ENCODE measurements around the gene SEPHS1.

SEPHS1 gene

DNA sequence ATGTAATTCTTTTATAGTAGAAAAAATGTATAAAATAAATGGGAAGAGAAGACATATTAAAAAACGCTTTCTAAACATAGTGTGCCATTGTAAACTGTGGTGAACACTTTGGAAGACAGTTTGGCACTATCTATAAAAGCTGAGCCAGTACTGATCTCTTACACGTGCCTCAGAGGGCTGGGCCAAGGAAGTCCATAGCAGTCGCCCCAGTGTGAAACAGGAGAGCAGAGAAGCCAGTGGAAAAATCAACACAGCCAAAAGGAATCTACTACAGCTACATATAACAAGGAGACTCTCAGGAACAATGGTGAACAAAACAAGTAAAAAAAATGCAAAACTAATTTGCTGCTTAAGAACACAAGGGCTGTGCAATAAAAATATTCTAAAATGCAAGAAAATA is 20.6 kb downstream of the SEPHS1 start:
- Histone ChIP-seq H3K27me3 (ENCODE audit: control insufficient read depth, insufficient read depth, low read length) (no peaks in the 10 kb centered on the region), H3K4me1 (ENCODE audit: control insufficient read depth, insufficient read depth, low read length) (peaks cover 14% of the 10 kb centered on the region; the same call in 1 of the 2 replicates), H3K9ac (ENCODE audit: low read depth, low read length) (no peak overlapping the region), H3K4me3 (ENCODE audit: low read depth, low read length) (no peak overlapping the region), H3K9me3 (ENCODE audit: control insufficient read depth, insufficient read depth, low read length) (no peaks in the 10 kb centered on the region), H3K36me3 (ENCODE audit: control insufficient read depth, insufficient read depth, low read length) (peaks cover 97% of the 10 kb centered on the region), H3K27ac (ENCODE audit: low read depth, low read length) (no peak overlapping the region)

DNA sequence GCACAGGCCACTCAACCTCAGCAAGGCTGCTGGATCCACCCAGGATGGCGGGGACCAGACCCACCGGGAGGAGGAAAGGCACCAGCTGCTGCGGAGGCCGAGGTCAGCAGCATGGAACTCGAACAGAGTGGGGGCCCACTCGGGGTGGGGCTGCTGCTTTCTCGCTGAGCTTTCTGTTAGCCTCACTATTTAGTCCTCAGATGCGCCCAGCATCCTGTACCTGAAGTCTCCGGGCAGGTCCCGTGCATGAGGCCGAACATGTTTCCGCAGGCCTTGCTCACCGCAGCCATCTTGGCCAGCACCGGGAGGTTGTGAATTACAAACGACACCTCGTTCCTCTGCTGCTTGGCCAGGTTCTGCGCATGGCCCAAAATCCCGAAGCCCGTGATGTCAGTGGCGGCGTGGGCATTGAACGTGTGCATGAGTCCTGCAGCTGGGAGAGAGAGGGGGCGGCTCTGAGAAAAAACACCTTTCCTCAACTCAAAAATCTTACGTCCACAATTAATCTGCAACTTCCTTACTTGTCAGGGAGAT is 25.4 kb downstream of the SEPHS1 start:
- Histone ChIP-seq H3K9ac (ENCODE audit: low read depth, low read length) (no peak overlapping the region), H3K4me1 (ENCODE audit: control insufficient read depth, insufficient read depth, low read length) (no peaks in the 10 kb centered on the region), H3K27ac (ENCODE audit: low read depth, low read length) (no peak overlapping the region), H3K27me3 (ENCODE audit: control insufficient read depth, insufficient read depth, low read length) (no peaks in the 10 kb centered on the region), H3K9me3 (ENCODE audit: control insufficient read depth, insufficient read depth, low read length) (no peaks in the 10 kb centered on the region), H3K4me3 (ENCODE audit: low read depth, low read length) (no peak overlapping the region), H3K36me3 (ENCODE audit: control insufficient read depth, insufficient read depth, low read length) (peaks cover 94% of the 10 kb centered on the region)

DNA sequence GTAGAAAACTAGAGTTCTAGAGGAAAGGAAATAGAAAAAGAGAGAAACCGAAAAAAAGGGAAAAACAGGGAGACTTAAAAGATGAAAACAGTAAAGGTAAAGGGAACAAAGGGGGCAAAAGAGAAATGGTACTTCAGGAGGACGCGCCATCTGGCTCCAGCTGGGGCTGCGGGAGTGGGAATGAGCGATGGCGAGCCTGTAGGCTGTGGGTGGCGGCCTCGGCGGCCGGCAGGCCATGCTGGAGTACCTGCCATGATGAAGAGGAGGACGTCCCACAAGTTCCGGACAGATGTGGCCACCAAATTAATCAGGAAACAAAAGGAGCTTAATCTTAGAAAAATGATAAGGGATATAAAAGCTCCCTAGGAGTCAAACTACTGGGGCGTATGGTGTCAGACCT is 26.5 kb downstream of the SEPHS1 start:
- Histone ChIP-seq H3K4me3 (ENCODE audit: low read depth, low read length) (no peak overlapping the region), H3K9ac (ENCODE audit: low read depth, low read length) (no peak overlapping the region), H3K36me3 (ENCODE audit: control insufficient read depth, insufficient read depth, low read length) (peaks cover 87% of the 10 kb centered on the region), H3K9me3 (ENCODE audit: control insufficient read depth, insufficient read depth, low read length) (no peaks in the 10 kb centered on the region), H3K27ac (ENCODE audit: low read depth, low read length) (no peak overlapping the region), H3K27me3 (ENCODE audit: control insufficient read depth, insufficient read depth, low read length) (no peaks in the 10 kb centered on the region), H3K4me1 (ENCODE audit: control insufficient read depth, insufficient read depth, low read length) (no peaks in the 10 kb centered on the region)

DNA sequence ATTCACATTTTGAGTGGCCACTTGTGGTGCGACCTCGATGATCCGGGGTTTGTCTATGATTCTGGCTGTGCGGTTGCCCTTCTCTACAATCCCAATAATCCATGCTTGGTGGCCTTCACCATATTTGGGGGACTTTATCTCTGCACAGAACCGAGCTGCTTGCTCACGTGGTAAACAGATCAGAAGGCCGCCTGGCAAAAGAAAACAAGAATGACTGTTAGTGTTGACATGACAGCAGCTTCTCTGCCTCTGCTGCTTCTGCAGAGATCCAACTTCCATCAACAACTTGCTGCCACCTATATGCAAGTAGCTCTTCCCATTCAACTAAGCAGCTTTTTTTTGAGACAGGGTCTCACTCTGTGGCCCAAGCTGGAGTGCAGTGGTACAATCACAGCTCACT is 28.9 kb downstream of the SEPHS1 start:
- peaks cover 64% of the 10 kb centered on the region for H3K36me3 ChIP-seq (ENCODE audit: control insufficient read depth, insufficient read depth, low read length)
- no peaks in the 10 kb centered on the region for H3K27me3 ChIP-seq (ENCODE audit: control insufficient read depth, insufficient read depth, low read length)
- no peaks in the 10 kb centered on the region for H3K9me3 ChIP-seq (ENCODE audit: control insufficient read depth, insufficient read depth, low read length)
- no peak overlapping the region for H3K9ac ChIP-seq (ENCODE audit: low read depth, low read length)
- H3K4me1 ChIP-seq (ENCODE audit: control insufficient read depth, insufficient read depth, low read length): no peaks in the 10 kb centered on the region
- H3K27ac ChIP-seq (ENCODE audit: low read depth, low read length): no peak overlapping the region
- no peak overlapping the region for H3K4me3 ChIP-seq (ENCODE audit: low read depth, low read length)

DNA sequence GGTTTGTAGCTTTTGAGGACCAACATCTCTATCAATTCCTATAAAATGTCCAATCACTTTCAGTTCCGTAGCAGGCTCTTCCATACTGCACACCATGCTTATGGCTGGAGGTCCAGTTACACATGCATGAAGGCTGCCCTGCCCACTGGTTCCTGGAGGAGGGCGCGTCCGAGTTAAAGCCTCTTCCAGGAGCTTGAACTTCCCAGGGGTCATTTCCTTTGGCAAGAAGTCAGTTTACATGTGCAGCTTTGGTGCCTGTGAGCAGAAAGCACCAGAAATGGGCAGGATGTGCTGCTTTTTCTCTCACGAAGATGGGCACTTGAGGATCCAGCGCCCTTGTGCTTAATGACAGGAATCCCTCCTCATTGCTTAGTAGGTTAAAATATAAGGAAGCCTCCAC is 30.6 kb downstream of the SEPHS1 start:
- Histone ChIP-seq H3K27me3 (ENCODE audit: control insufficient read depth, insufficient read depth, low read length) (no peaks in the 10 kb centered on the region), H3K4me1 (ENCODE audit: control insufficient read depth, insufficient read depth, low read length) (no peaks in the 10 kb centered on the region), H3K9ac (ENCODE audit: low read depth, low read length) (no peak overlapping the region), H3K27ac (ENCODE audit: low read depth, low read length) (peak overlapping the region; percentile 41), H3K4me3 (ENCODE audit: low read depth, low read length) (no peak overlapping the region), H3K9me3 (ENCODE audit: control insufficient read depth, insufficient read depth, low read length) (no peaks in the 10 kb centered on the region), H3K36me3 (ENCODE audit: control insufficient read depth, insufficient read depth, low read length) (peaks cover 48% of the 10 kb centered on the region)

DNA sequence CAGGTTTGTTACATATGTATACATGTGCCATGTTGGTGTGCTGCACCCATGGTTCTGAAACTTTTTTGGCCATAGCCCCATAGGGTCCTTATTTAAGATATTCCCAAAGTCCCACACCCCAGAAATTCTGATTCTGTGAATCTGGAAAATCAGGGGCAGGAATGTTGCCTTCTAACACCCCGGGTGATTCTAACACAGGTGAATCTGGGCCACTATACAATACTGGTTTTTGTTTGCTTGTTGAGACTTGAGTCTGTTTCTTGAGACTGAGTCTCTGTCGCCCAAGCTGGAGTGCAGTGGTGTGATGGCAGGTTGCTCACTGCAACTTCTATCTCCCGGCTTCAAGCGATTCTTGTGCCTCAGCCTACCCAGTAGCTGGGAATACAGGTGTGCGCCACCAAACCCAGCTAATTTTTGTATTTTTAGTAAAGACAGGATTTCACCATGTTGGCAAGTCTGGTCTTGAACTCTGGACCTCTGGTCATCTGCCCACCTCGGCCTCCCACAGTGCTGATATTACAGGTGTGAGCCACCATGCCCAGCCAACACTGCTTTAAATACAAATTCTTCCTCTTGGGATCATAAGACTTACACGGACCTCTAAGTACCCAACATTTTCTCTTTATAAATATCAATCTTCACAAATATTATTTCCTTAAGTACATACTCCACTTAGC is 31.3 kb downstream of the SEPHS1 start:
- Histone ChIP-seq H3K4me3 (ENCODE audit: low read depth, low read length) (no peak overlapping the region), H3K9me3 (ENCODE audit: control insufficient read depth, insufficient read depth, low read length) (no peaks in the 10 kb centered on the region), H3K27me3 (ENCODE audit: control insufficient read depth, insufficient read depth, low read length) (no peaks in the 10 kb centered on the region), H3K27ac (ENCODE audit: low read depth, low read length) (no peak overlapping the region), H3K9ac (ENCODE audit: low read depth, low read length) (no peak overlapping the region), H3K4me1 (ENCODE audit: control insufficient read depth, insufficient read depth, low read length) (no peaks in the 10 kb centered on the region), H3K36me3 (ENCODE audit: control insufficient read depth, insufficient read depth, low read length) (peaks cover 41% of the 10 kb centered on the region)

DNA sequence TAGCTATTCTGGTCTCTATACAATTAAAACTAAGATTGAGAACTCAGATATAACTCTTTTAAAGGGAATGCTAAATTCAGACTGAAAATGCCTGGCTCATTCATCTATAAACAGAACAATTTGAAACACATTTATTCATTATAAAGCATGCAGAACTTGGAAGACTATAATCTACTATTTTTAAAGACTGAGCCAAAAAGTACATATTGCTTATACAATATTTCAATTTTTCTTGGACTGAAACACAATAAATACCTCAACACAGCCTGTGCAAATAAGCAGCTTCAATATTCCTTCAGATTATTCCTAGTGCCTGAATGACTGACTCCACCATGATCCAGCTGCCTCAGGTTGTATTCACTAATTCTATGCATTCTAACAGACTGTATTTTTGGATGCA is 32.7 kb downstream of the SEPHS1 start:
- no peaks in the 10 kb centered on the region for H3K9me3 ChIP-seq (ENCODE audit: control insufficient read depth, insufficient read depth, low read length)
- H3K4me1 ChIP-seq (ENCODE audit: control insufficient read depth, insufficient read depth, low read length): no peaks in the 10 kb centered on the region
- peaks cover 27% of the 10 kb centered on the region for H3K36me3 ChIP-seq (ENCODE audit: control insufficient read depth, insufficient read depth, low read length)
- no peak overlapping the region for H3K27ac ChIP-seq (ENCODE audit: low read depth, low read length)
- no peak overlapping the region for H3K4me3 ChIP-seq (ENCODE audit: low read depth, low read length)
- H3K27me3 ChIP-seq (ENCODE audit: control insufficient read depth, insufficient read depth, low read length): no peaks in the 10 kb centered on the region
- H3K9ac ChIP-seq (ENCODE audit: low read depth, low read length): no peak overlapping the region

DNA sequence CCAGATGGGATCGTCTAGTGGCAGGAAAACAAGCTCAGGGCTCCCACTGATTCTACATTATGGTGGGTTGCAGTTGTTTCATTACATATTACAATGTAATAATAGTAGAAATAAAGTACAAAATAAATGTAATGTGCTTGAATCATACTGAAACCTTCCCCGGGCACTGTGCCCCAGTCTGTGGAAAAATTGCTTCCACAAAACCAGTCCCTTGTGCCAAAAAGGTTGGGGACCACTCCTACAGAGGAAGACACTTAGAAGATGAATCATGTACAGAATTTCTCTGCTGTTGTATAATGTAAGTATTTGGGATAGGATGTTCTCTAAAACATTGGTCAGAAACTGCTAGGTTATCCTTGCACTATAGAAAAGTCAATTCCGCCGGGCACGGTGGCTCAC is 36.9 kb downstream of the SEPHS1 start:
- Histone ChIP-seq H3K4me3 (ENCODE audit: low read depth, low read length) (no peak overlapping the region), H3K4me1 (ENCODE audit: control insufficient read depth, insufficient read depth, low read length) (no peaks in the 10 kb centered on the region), H3K9ac (ENCODE audit: low read depth, low read length) (no peak overlapping the region), H3K27me3 (ENCODE audit: control insufficient read depth, insufficient read depth, low read length) (no peaks in the 10 kb centered on the region), H3K27ac (ENCODE audit: low read depth, low read length) (no peak overlapping the region), H3K36me3 (ENCODE audit: control insufficient read depth, insufficient read depth, low read length) (no peaks in the 10 kb centered on the region), H3K9me3 (ENCODE audit: control insufficient read depth, insufficient read depth, low read length) (no peaks in the 10 kb centered on the region)

DNA sequence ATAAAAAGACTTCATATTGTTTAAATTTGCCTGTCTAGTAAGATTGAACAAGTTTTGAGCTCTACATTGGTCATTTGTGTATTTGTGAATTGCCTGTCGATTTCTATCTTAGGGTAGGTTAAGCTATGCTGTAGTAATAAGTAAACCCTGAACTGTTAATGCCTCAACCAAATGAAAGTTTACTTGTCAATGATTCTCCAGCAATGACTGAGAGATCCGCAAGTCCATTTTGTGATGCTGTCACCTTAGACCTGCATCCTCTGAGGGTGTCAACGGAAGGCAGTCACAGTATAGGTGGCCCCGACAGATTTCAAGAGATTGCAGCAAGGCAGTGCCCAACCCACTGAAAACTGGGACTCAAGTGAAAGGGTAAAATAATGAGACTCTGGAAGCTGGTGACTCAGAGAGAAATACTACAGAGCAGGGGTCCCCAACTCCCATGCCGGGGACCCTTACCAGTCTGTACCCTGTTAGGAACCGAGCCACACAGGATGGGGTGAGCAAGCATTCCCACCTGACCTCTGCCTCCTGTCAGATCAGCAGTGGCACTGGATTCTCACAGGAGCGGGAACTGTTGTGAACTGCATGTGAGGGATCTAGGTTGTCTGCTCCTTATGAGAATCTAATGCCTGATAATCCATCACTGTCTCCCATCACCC is 37.4 kb downstream of the SEPHS1 start:
- Histone ChIP-seq H3K9me3 (ENCODE audit: control insufficient read depth, insufficient read depth, low read length) (no peaks in the 10 kb centered on the region), H3K27ac (ENCODE audit: low read depth, low read length) (no peak overlapping the region), H3K4me3 (ENCODE audit: low read depth, low read length) (no peak overlapping the region), H3K4me1 (ENCODE audit: control insufficient read depth, insufficient read depth, low read length) (no peaks in the 10 kb centered on the region), H3K27me3 (ENCODE audit: control insufficient read depth, insufficient read depth, low read length) (no peaks in the 10 kb centered on the region), H3K36me3 (ENCODE audit: control insufficient read depth, insufficient read depth, low read length) (no peaks in the 10 kb centered on the region), H3K9ac (ENCODE audit: low read depth, low read length) (no peak overlapping the region)

DNA sequence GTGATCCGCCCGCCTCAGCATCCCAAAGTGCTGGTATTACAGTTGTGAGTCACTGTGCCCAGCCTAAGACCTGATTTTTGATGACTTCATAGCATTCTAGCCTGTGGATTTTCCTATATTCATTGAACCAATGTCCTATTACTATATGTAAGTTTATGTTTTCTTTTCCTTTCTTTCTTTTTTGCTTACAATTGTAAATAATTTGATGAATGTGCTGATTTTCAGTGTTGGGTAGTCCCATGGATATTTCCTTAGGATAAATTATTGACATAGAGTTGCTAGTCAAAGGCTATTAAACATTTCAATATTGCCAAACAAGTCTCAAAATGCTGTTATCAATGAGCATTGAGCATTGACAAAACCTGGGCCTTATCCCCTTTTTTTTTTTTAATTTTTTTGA is 38.3 kb downstream of the SEPHS1 start:
- Histone ChIP-seq H3K9me3 (ENCODE audit: control insufficient read depth, insufficient read depth, low read length) (no peaks in the 10 kb centered on the region), H3K36me3 (ENCODE audit: control insufficient read depth, insufficient read depth, low read length) (no peaks in the 10 kb centered on the region), H3K27me3 (ENCODE audit: control insufficient read depth, insufficient read depth, low read length) (no peaks in the 10 kb centered on the region), H3K4me1 (ENCODE audit: control insufficient read depth, insufficient read depth, low read length) (no peaks in the 10 kb centered on the region), H3K27ac (ENCODE audit: low read depth, low read length) (no peak overlapping the region), H3K9ac (ENCODE audit: low read depth, low read length) (no peak overlapping the region), H3K4me3 (ENCODE audit: low read depth, low read length) (no peak overlapping the region)

DNA sequence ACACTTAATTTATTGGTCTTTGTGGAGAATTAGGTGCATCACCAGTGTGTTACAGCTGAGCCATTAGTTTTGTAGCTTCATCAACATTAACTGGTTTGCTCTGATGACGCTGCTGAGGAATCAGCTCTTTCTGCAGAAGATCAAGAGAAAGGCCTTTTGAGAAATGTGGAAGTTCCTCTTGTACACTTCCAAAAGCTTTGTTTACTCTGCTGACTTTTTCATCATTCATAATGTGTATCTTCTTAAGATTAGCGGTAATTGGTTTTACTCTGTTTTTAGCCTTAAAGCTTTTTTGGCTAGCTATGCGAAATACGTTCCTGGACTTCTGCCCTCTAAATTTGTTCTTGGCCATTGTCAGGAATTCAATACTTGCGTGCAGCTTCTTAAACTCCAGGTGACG is 40.0 kb downstream of the SEPHS1 start:
- Histone ChIP-seq H3K9ac (ENCODE audit: low read depth, low read length) (no peak overlapping the region), H3K4me3 (ENCODE audit: low read depth, low read length) (no peak overlapping the region), H3K9me3 (ENCODE audit: control insufficient read depth, insufficient read depth, low read length) (no peaks in the 10 kb centered on the region), H3K27me3 (ENCODE audit: control insufficient read depth, insufficient read depth, low read length) (no peaks in the 10 kb centered on the region), H3K27ac (ENCODE audit: low read depth, low read length) (no peak overlapping the region), H3K4me1 (ENCODE audit: control insufficient read depth, insufficient read depth, low read length) (no peaks in the 10 kb centered on the region), H3K36me3 (ENCODE audit: control insufficient read depth, insufficient read depth, low read length) (no peaks in the 10 kb centered on the region)
